LNCAP (cell line): ENCODE measurements around the gene THNSL1.

Experiments used
- TF ChIP-seq, protein P1 (sequence below): fragments of 450-650 bp; IDR thresholded peaks from 2 replicates; pipeline ENCODE4 v1.5.1; 2017; ENCODE audit warnings: mild to moderate bottlenecking

Gene THNSL1

DNA sequence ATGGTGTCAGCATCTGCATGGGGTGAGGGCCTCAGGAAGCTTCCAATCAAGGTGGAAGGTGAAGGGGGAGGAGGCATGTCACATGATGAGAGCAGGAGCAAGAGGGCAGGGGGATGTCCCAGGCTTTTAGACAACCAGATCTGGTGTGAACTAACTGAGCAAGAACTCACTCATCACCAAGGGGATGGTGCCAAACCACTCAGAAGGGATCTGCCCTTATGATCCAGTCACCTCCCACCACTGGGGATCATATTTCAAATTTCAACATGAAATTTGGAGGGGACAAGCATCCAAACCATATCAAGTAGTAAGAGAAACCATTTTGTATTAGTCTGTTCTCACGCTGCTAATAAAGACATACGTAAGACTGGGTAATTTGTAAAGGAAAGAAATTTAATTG, 33.6 kb downstream of the THNSL1 start:
- TF ChIP-seq, protein P1, sequence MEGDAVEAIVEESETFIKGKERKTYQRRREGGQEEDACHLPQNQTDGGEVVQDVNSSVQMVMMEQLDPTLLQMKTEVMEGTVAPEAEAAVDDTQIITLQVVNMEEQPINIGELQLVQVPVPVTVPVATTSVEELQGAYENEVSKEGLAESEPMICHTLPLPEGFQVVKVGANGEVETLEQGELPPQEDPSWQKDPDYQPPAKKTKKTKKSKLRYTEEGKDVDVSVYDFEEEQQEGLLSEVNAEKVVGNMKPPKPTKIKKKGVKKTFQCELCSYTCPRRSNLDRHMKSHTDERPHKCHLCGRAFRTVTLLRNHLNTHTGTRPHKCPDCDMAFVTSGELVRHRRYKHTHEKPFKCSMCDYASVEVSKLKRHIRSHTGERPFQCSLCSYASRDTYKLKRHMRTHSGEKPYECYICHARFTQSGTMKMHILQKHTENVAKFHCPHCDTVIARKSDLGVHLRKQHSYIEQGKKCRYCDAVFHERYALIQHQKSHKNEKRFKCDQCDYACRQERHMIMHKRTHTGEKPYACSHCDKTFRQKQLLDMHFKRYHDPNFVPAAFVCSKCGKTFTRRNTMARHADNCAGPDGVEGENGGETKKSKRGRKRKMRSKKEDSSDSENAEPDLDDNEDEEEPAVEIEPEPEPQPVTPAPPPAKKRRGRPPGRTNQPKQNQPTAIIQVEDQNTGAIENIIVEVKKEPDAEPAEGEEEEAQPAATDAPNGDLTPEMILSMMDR, result no peak

GRCh38 chr10:25050402-25050801, 34.0 kb downstream of the THNSL1 start:
- TF ChIP-seq, protein P1, result no peak

GRCh38 chr10:25052012-25052411, 35.6 kb downstream of the THNSL1 start:
- TF ChIP-seq, protein P1, result no peak

- TF ChIP-seq, protein P1, result no peak
These were observed 40.3 kb downstream of the THNSL1 start for GRCh38 chr10:25056726-25057125.

GRCh38 chr10:25057886-25058285, 41.5 kb downstream of the THNSL1 start:
- TF ChIP-seq, protein P1, result no peak

DNA sequence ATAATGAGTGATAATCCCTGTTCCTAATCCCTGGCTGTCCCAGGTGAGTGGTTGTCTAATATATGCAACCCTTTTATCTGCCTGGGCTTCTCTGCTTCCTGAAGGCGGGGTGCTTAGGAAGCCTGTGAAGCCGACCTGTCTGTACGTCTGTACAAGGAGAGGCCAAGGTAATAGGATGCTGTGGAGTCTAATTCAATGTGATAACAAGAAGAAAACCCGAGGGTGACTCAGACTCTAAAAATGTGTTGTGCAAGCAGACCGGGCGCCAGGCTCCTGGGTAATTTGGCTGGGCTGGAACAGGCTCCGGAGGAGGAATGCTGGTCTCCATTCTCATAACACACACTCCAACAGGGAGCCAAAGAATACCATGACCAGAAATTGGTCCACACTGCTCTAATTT, 43.6 kb downstream of the THNSL1 start:
- TF ChIP-seq, protein P1, result no peak

DNA sequence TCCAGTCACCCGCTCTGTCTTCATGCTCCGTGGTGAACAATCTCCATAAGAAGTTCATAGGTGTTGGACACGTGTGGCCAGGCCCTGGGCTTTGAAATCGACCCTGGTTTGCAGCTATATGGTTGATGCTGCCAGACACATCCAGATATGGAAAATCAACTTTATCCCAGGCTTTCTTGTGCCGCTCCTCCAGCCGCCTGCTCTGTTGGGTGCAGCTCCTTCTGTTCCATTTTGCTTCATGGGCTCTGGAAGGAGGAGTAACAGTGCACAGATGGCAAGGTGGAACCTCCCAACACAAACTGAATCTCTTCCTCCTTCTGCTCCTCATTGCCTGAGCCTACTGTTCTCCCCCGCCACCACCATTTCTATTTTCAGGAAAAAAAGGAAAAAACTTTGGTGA, 44.7 kb downstream of the THNSL1 start:
- TF ChIP-seq, protein P1, result no peak

DNA sequence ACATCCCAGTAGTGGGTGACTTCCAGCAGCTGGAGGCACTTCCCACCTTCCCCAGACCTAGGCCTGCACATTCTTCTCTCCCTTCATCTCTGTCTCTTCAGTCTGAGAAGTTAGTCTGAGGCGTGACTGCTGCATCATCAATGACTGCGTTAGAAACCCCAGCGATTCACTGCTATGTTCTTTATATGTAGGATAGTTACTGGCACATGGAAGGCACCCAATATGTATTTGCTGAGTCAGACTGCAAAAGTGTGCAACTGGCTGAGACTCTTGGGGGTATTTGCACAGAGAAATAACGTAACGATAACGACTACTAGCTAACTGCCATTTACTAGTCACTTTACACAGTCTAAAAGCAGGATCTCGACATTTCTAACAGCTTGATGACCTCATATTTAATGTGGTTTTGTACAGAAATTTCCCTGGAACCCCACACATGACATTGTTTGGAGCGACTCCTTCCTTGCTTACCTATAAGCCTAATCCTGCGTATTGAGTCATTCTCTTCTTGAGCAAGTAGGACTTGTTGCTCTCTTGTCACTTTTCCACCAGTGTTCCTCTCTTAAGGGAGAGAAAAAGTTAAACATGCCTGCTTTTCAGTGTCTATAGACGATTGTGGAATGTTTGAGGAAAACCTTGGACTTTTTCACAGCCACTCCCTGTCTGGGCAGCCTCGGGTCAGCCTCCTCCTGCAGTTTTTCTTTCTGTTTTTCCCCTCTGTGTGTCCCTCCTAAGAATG, 45.5 kb downstream of the THNSL1 start:
- TF ChIP-seq, protein P1, result no peak
